ENCODE data around the gene FHIT.
"Not testable (repeated sequence)": the region's sequence is repeated elsewhere in the genome, so short reads cannot be mapped to it uniquely, and the experiment has no call there.

DNA sequence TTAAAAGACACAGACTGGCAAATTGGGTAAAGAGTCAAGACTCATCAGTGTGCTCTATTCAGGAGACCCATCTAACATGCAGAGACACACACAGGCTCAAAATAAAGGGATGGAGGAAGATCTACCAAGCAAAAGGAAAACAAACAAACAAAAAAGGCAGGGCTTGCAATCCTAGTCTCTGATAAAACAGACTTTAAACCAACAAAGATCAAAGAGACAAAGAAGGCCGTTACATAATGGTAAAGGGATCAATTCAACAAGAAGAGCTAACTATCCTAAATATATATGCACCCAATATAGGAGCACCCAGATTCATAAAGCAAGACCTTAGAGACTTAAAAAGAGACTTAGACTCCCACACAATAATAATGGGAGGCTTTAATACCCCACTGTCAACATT is 206.1 kb downstream of the FHIT start:
- not testable (repeated sequence) for TF ChIP-seq POLR2A (IDR thresholded peaks at IDR 0.05; ENCODE audit: low read length); GATA1 (IDR thresholded peaks at IDR 0.05; ENCODE audit: low read depth, low read length)

Measured in erythroblast (primary cell).